ENCODE results near the gene KCNT2. TPM values are rescaled to one million over a fixed set of nuclear protein-coding genes. Genes with fewer than 3 reads are reported as not detected.

Gene KCNT2
- total and polyA plus RNA-seq, 10 of the 15 experiments (the other 5 are each of a cell fraction or from before 2014, with no cell fraction given), result not detected

DNA sequence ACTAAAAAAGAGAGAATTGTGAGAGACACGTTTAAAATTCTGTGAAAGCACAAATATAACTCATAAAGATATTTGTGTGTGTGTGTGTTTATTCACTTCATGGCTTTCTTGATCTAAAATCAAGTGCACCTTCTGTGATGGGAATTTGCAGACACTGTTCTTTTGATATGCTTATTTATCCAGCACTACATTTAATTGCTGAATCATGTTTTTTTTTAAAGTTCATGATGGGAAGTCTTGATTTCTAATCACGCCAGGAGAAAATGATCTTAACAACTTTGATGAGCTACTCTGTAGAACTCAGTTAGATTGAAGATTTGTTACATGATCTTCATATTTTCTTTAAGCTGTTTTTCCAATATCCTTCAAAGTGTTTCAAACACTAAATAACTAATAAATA is 35.0 kb downstream of the KCNT2 start:
- intact Hi-C loops (cut with micrococcal nuclease; ENCODE audit: unreplicated experiment), result no loop called here
- Histone ChIP-seq H3K36me3 (ENCODE audit: control insufficient read depth in 2 of 2, insufficient read depth in 2 of 2, low read length in 1 of 2) (no peaks in the 10 kb centered on the region), H3K27me3 (replicated peaks in 1 of 2; ENCODE audit: control insufficient read depth in 2 of 2, insufficient read depth in 2 of 2, low read length in 1 of 2) (no peaks in the 10 kb centered on the region), H4K20me1 (ENCODE audit: control insufficient read depth, insufficient read depth) (no peaks in the 10 kb centered on the region), H3K4me2 (ENCODE audit: control insufficient read depth, insufficient read depth) (no peak overlapping the region), H3K9ac (ENCODE audit: control insufficient read depth, insufficient read depth, low read length) (no peak overlapping the region), H2AFZ (ENCODE audit: control insufficient read depth, low read depth, low read length) (no peak overlapping the region), H3K27ac (ENCODE audit: control insufficient read depth, insufficient read depth) (no peak overlapping the region), H3K9me3 (replicated peaks; ENCODE audit: control insufficient read depth, insufficient read depth, low read length) (no peaks in the 10 kb centered on the region), H3K4me3 (no peak overlapping the region), H3K4me1 (ENCODE audit: control insufficient read depth, insufficient read depth, low read length) (no peaks in the 10 kb centered on the region), H3K79me2 (ENCODE audit: control insufficient read depth, insufficient read depth, low read length) (no peaks in the 10 kb centered on the region)
- in situ Hi-C loops (cut with MboI), result no loop called here
- ATAC-seq, result no peak
- 0% methylated on average over 2 of the region's 2 CpGs for WGBS (ENCODE audit: insufficient coverage, insufficient replicate concordance, low lambda C conversion rate, missing lambda C conversion rate)
- ChIA-PET RAD21 (ENCODE audit: unreplicated experiment) (no interaction called here), CTCF (interaction anchor here (1.7 kb wide), 1 partner anchor 12 kb away, joined by 4 read pairs; no protein-coding TSS in a partner anchor), POLR2A (no interaction called here), SMC1A (ENCODE audit: uncharacterized antibody, unreplicated experiment) (no interaction called here)
- BruUV-seq (replicated peaks), result no TSS peak
- no peak for FAIRE-seq
- TF ChIP-seq FOXK2 (IDR thresholded peaks at IDR 0.05) (no peak), SREBF1 (IDR thresholded peaks at IDR 0.05; ENCODE audit: low read length) (no peak), ZBED1 (IDR thresholded peaks at IDR 0.05; ENCODE audit: borderline replicate concordance) (no peak), KDM1A (IDR thresholded peaks at IDR 0.05; ENCODE audit: borderline replicate concordance) (no peak), ESRRA (IDR thresholded peaks at IDR 0.05; ENCODE audit: low read length) (no peak), E2F8 (IDR thresholded peaks at IDR 0.05; ENCODE audit: low read depth, partially characterized antibody) (no peak), CEBPB (IDR thresholded peaks at IDR 0.05; ENCODE audit: borderline replicate concordance in 1 of 2, low read depth in 2 of 2, low read length in 2 of 2) (no peak), DPF2 (IDR thresholded peaks at IDR 0.05) (no peak), MYB (IDR thresholded peaks at IDR 0.05; ENCODE audit: borderline replicate concordance, low read depth, low read length) (no peak), RBBP5 (conservative IDR thresholded peaks at IDR 0.05) (no peak), POU2F2 (IDR thresholded peaks at IDR 0.05; ENCODE audit: borderline replicate concordance, low read depth, low read length) (no peak)
- TF ChIP-seq, protein P1, sequence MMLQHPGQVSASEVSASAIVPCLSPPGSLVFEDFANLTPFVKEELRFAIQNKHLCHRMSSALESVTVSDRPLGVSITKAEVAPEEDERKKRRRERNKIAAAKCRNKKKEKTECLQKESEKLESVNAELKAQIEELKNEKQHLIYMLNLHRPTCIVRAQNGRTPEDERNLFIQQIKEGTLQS (IDR thresholded peaks at IDR 0.05; ENCODE audit: borderline replicate concordance, extremely low read depth, low read depth, low read length), result no peak
- no peak for DNase-seq (ENCODE audit: low read depth, low spot score)

Data from GM12878 (cell line).